Transverse colon (tissue), 4 donors: ENCODE data around the gene DPYD.

Source experiments
- EP300 ChIP-seq: sonication (generic); formaldehyde crosslinking; IDR thresholded peaks from one replicate; pipeline ENCODE4 v1.6.1; 2017; ENCODE audit warnings: antibody characterized with exemption, low read depth
- POLR2A ChIP-seq: fragments of 450-650 bp; IDR thresholded peaks from one replicate; pipeline ENCODE4 v1.6.1; 2016; ENCODE audit warnings: antibody characterized with exemption, mild to moderate bottlenecking, moderate library complexity
- POLR2AphosphoS5 ChIP-seq, 3 donors: sonication (generic); formaldehyde crosslinking; IDR thresholded peaks; one replicate each; pipeline ENCODE4 v1.6.1; 2016; ENCODE audit warnings: antibody characterized with exemption in 3 of 3
- TF ChIP-seq, protein P1 (sequence below), 5 experiments: fragments of 200-600 bp in 3 of 5; fragments of 450-650 bp in 2 of 5; sonication (generic) in 3 of 5; IDR thresholded peaks; 1 replicate in 2 of 5; 2 replicates in 3 of 5; pipeline ENCODE4 v1.5.1; 2016 to 2017; ENCODE audit warnings: antibody characterized with exemption in 5 of 5, inconsistent platforms in 3 of 5, mild to moderate bottlenecking in 2 of 5, moderate library complexity in 1 of 5

DNA sequence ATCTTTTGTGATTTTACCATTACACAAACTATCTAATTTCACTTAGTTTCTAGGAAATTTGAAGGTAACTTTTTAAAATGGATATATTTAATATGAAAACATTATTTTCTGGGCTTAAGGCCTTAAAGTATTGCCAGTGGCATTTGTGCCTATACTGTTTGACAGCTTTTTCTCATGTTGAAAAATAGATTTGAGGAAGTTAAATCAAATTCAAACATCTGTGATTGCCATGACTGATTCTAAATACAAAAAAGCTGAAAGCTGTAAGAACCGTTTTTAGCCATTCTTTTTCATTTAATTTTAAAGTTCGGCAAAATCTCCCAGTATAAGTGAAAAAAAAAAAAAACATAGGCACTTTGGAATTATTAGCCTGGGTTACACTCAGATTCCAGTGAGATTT is 301.1 kb downstream of the DPYD start:
- TF ChIP-seq, protein P1, sequence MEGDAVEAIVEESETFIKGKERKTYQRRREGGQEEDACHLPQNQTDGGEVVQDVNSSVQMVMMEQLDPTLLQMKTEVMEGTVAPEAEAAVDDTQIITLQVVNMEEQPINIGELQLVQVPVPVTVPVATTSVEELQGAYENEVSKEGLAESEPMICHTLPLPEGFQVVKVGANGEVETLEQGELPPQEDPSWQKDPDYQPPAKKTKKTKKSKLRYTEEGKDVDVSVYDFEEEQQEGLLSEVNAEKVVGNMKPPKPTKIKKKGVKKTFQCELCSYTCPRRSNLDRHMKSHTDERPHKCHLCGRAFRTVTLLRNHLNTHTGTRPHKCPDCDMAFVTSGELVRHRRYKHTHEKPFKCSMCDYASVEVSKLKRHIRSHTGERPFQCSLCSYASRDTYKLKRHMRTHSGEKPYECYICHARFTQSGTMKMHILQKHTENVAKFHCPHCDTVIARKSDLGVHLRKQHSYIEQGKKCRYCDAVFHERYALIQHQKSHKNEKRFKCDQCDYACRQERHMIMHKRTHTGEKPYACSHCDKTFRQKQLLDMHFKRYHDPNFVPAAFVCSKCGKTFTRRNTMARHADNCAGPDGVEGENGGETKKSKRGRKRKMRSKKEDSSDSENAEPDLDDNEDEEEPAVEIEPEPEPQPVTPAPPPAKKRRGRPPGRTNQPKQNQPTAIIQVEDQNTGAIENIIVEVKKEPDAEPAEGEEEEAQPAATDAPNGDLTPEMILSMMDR (IDR thresholded peaks at IDR 0.05), result no peak
- TF ChIP-seq POLR2AphosphoS5 (IDR thresholded peaks at IDR 0.05) (no peak), POLR2A (no peak), EP300 (no peak)
